ENCODE results near the gene RNF130. TPM values are rescaled to one million over a fixed set of nuclear protein-coding genes. Genes with fewer than 3 reads are reported as not detected.

RNF130 gene
- total RNA-seq, 1 experiment from 2014 or later = 58.5 TPM

DNA sequence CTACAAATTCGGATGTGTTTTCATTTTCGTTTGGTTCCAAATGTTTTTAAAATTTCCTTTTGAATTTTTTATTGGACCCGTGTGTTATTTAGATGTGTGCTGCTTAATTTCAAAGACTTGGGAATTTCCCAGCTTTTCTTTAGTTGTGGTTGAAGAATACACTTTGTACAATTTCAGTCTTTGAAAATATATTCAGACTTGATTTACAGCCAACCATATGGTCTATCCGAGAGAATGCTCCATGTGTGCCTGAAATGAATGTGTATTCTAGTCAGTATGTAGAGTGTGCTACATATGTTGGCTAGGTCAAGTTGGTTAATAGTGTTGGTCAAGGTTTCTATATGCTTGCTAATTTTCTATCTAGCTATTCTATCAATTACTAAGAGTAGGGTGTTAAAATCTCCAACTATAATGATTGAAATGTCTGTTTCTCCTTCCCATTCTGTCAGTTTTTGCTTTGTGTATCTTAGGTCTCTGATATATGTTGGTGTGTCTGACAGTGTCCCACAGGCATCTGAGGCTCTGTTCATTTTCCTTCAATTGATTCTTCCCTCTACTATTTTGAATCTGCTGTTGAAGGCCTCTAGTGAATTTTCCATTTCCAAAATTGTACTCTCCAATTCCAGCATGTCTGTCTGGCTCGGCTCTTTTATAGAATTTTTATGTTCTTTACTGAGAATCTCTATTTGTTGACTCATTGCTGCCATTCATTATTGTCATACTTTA is 36.2 kb downstream of the RNF130 start:
- POLR2A ChIA-PET = no interaction called here
- ATAC-seq (no peak), DNase-seq (ENCODE audit: low spot score) (no peak)
- TF ChIP-seq NFYB (CRISPR knock-in tag; conservative IDR thresholded peaks at IDR 0.05; ENCODE audit: low read depth) = no peak
- no peak for TF ChIP-seq JUN (CRISPR knock-in tag; IDR thresholded peaks at IDR 0.05)
- TF ChIP-seq, protein P1, sequence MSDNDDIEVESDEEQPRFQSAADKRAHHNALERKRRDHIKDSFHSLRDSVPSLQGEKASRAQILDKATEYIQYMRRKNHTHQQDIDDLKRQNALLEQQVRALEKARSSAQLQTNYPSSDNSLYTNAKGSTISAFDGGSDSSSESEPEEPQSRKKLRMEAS (CRISPR knock-in tag; IDR thresholded peaks at IDR 0.05) = no peak
- TF ChIP-seq FOXK1 (CRISPR knock-in tag; IDR thresholded peaks at IDR 0.05) = no peak
- no peak for TF ChIP-seq TEAD4 (CRISPR knock-in tag; IDR thresholded peaks at IDR 0.05)
- TF ChIP-seq ZNF396 (CRISPR knock-in tag; IDR thresholded peaks at IDR 0.05; ENCODE audit: borderline replicate concordance) = no peak
- no peak for TF ChIP-seq JAZF1 (CRISPR knock-in tag; IDR thresholded peaks at IDR 0.05)
- no peak for TF ChIP-seq NFATC4 (CRISPR knock-in tag; IDR thresholded peaks at IDR 0.05)
- TF ChIP-seq SOX15 (CRISPR knock-in tag; IDR thresholded peaks at IDR 0.05) = no peak
- no peak for TF ChIP-seq CBFB (CRISPR knock-in tag; IDR thresholded peaks at IDR 0.05; ENCODE audit: low read depth)
- TF ChIP-seq, protein P2, sequence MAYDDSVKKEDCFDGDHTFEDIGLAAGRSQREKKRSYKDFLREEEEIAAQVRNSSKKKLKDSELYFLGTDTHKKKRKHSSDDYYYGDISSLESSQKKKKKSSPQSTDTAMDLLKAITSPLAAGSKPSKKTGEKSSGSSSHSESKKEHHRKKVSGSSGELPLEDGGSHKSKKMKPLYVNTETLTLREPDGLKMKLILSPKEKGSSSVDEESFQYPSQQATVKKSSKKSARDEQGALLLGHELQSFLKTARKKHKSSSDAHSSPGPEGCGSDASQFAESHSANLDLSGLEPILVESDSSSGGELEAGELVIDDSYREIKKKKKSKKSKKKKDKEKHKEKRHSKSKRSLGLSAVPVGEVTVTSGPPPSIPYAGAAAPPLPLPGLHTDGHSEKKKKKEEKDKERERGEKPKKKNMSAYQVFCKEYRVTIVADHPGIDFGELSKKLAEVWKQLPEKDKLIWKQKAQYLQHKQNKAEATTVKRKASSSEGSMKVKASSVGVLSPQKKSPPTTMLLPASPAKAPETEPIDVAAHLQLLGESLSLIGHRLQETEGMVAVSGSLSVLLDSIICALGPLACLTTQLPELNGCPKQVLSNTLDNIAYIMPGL (CRISPR knock-in tag; IDR thresholded peaks at IDR 0.05) = no peak
- TF ChIP-seq, protein P3, sequence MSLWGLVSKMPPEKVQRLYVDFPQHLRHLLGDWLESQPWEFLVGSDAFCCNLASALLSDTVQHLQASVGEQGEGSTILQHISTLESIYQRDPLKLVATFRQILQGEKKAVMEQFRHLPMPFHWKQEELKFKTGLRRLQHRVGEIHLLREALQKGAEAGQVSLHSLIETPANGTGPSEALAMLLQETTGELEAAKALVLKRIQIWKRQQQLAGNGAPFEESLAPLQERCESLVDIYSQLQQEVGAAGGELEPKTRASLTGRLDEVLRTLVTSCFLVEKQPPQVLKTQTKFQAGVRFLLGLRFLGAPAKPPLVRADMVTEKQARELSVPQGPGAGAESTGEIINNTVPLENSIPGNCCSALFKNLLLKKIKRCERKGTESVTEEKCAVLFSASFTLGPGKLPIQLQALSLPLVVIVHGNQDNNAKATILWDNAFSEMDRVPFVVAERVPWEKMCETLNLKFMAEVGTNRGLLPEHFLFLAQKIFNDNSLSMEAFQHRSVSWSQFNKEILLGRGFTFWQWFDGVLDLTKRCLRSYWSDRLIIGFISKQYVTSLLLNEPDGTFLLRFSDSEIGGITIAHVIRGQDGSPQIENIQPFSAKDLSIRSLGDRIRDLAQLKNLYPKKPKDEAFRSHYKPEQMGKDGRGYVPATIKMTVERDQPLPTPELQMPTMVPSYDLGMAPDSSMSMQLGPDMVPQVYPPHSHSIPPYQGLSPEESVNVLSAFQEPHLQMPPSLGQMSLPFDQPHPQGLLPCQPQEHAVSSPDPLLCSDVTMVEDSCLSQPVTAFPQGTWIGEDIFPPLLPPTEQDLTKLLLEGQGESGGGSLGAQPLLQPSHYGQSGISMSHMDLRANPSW (CRISPR knock-in tag; conservative IDR thresholded peaks at IDR 0.05; ENCODE audit: low read depth) = no peak
- TF ChIP-seq ZNF263 (CRISPR knock-in tag; IDR thresholded peaks at IDR 0.05; ENCODE audit: low read depth) = no peak
- TF ChIP-seq NR2C2 (CRISPR knock-in tag; IDR thresholded peaks at IDR 0.05) = no peak
- no peak for TF ChIP-seq MXD4 (CRISPR knock-in tag; IDR thresholded peaks at IDR 0.05; ENCODE audit: borderline replicate concordance)
- Mint-ChIP-seq H3K27ac (no peak overlapping the region), H3K36me3 (peaks cover 56% of the 10 kb centered on the region), H3K9me3 (peaks cover 4% of the 10 kb centered on the region), H3K27me3 (ENCODE audit: low read depth) (no peaks in the 10 kb centered on the region), H3K4me3 (no peak overlapping the region), H3K4me1 (peaks cover 6% of the 10 kb centered on the region)
- CTCF ChIA-PET = interaction anchor here (1.2 kb wide), 1 partner anchor 13 kb away, joined by 3 read pairs; no protein-coding TSS in a partner anchor

DNA sequence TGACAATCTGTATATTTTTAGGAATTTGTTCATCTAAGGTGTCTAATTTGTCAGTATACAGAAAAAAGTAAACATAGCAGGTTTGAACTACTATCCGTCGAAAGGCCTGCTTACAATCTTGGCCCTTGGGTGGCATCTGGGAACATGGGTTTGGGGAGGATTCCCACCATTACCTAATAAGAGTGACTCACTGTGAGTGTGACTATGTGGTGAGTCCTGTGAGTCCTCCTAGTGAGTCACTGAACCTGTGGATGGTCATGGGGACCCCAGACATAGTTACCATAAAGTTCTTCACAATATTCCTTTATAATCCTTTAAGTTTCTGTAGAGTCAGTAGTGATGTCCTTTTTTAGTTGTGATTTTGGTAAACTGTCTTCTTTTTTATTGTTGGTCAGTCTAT is 37.0 kb downstream of the RNF130 start:
- ChIA-PET CTCF (interaction anchor here (1.2 kb wide), 1 partner anchor 13 kb away, joined by 3 read pairs; no protein-coding TSS in a partner anchor), POLR2A (no interaction called here)
- H3K36me3 Mint-ChIP-seq = peaks cover 56% of the 10 kb centered on the region
- H3K4me3 Mint-ChIP-seq = no peak overlapping the region
- ATAC-seq (no peak), DNase-seq (ENCODE audit: low spot score) (no peak)
- H3K9me3 Mint-ChIP-seq = peaks cover 4% of the 10 kb centered on the region
- H3K27me3 Mint-ChIP-seq (ENCODE audit: low read depth) = no peaks in the 10 kb centered on the region
- no peak overlapping the region for H3K27ac Mint-ChIP-seq
- H3K4me1 Mint-ChIP-seq = 0 out of 2 replicates have a peak, but pooled peaks cover 4% of the 10 kb centered on the region
- TF ChIP-seq, protein P4, sequence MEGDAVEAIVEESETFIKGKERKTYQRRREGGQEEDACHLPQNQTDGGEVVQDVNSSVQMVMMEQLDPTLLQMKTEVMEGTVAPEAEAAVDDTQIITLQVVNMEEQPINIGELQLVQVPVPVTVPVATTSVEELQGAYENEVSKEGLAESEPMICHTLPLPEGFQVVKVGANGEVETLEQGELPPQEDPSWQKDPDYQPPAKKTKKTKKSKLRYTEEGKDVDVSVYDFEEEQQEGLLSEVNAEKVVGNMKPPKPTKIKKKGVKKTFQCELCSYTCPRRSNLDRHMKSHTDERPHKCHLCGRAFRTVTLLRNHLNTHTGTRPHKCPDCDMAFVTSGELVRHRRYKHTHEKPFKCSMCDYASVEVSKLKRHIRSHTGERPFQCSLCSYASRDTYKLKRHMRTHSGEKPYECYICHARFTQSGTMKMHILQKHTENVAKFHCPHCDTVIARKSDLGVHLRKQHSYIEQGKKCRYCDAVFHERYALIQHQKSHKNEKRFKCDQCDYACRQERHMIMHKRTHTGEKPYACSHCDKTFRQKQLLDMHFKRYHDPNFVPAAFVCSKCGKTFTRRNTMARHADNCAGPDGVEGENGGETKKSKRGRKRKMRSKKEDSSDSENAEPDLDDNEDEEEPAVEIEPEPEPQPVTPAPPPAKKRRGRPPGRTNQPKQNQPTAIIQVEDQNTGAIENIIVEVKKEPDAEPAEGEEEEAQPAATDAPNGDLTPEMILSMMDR (IDR thresholded peaks at IDR 0.05) = no peak
- TF ChIP-seq SP1 (CRISPR knock-in tag; conservative IDR thresholded peaks at IDR 0.05) (no peak), RORB (CRISPR knock-in tag; IDR thresholded peaks at IDR 0.05) (no peak), NR3C1 (CRISPR knock-in tag; conservative IDR thresholded peaks at IDR 0.05; ENCODE audit: low read depth) (no peak), GRHL2 (CRISPR knock-in tag; IDR thresholded peaks at IDR 0.05; ENCODE audit: insufficient replicate concordance, severe bottlenecking) (no peak), FOXK1 (CRISPR knock-in tag; IDR thresholded peaks at IDR 0.05) (no peak), NFATC4 (CRISPR knock-in tag; IDR thresholded peaks at IDR 0.05) (no peak), ELF4 (CRISPR knock-in tag; IDR thresholded peaks at IDR 0.05; ENCODE audit: low read depth) (no peak)
- TF ChIP-seq, protein P5, sequence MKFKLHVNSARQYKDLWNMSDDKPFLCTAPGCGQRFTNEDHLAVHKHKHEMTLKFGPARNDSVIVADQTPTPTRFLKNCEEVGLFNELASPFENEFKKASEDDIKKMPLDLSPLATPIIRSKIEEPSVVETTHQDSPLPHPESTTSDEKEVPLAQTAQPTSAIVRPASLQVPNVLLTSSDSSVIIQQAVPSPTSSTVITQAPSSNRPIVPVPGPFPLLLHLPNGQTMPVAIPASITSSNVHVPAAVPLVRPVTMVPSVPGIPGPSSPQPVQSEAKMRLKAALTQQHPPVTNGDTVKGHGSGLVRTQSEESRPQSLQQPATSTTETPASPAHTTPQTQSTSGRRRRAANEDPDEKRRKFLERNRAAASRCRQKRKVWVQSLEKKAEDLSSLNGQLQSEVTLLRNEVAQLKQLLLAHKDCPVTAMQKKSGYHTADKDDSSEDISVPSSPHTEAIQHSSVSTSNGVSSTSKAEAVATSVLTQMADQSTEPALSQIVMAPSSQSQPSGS (CRISPR knock-in tag; IDR thresholded peaks at IDR 0.05; ENCODE audit: borderline replicate concordance, low read depth) = no peak
- TF ChIP-seq, protein P6, sequence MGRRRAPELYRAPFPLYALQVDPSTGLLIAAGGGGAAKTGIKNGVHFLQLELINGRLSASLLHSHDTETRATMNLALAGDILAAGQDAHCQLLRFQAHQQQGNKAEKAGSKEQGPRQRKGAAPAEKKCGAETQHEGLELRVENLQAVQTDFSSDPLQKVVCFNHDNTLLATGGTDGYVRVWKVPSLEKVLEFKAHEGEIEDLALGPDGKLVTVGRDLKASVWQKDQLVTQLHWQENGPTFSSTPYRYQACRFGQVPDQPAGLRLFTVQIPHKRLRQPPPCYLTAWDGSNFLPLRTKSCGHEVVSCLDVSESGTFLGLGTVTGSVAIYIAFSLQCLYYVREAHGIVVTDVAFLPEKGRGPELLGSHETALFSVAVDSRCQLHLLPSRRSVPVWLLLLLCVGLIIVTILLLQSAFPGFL (CRISPR knock-in tag; IDR thresholded peaks at IDR 0.05; ENCODE audit: borderline replicate concordance) = no peak
